ENCODE measurements around the gene FBXO7.

Gene FBXO7

DNA sequence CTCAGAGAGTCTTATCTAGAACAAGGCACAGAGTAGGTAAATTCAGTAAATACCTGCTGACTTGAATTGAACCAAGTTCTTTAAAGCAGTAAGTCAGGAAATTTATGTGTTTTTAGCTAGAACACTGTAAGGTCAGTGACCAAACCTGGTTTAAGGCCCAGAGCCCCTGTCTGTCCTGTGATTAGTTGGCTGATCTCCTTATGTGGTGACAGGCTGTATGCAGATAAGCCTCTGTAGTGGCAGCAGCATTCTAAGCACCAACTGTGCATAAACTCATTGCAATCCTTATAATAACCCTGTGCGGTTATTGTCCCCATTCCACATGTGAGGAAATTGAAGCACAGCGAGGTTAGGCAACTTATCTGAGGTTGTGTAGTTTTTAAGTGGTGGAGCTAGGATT is 40.5 kb downstream of the FBXO7 start:
- Histone ChIP-seq H2AFZ (ENCODE audit: low read depth, low read length) (no peak overlapping the region), H3K79me2 (ENCODE audit: low read length) (no peaks in the 10 kb centered on the region)

DNA sequence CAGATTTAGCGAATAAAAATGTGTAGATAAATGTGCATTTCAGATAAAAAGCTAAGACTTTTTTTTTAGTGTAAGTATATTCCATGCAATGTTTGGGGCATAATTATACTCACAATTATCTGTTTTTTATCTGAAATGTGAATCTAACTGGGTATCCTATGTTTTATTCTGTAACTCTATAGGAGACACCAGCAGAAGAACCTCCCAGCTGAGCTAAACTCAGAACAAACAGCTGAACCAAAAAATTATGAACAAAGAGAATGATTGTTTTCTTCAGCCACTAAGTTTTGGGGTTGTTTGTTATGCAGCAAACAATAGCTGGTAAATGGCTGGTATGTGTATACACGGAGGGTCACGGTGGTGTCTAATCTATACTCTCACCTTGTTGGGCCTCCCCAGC is 42.9 kb downstream of the FBXO7 start:
- H3K27me3 ChIP-seq (ENCODE audit: low read depth, low read length), result peaks cover 10% of the 10 kb centered on the region; the same call in 1 of the 2 replicates
- no peak overlapping the region for H2AFZ ChIP-seq (ENCODE audit: low read depth, low read length)
- no peaks in the 10 kb centered on the region for H4K20me1 ChIP-seq (ENCODE audit: insufficient read depth, low read length)
- H3K4me1 ChIP-seq (ENCODE audit: low read length), result no peaks in the 10 kb centered on the region
- H3K27ac ChIP-seq (ENCODE audit: low read length), result no peak overlapping the region
- H3K4me2 ChIP-seq (ENCODE audit: low read length), result no peak overlapping the region
- no peaks in the 10 kb centered on the region for H3K9me3 ChIP-seq (ENCODE audit: insufficient read depth, low read length)
- no peaks in the 10 kb centered on the region for H3K36me3 ChIP-seq (replicated peaks; ENCODE audit: low read depth, low read length)
- H3K9ac ChIP-seq (ENCODE audit: low read length), result no peak overlapping the region
- no peaks in the 10 kb centered on the region for H3K79me2 ChIP-seq (ENCODE audit: low read length)
- TF ChIP-seq, protein P1, sequence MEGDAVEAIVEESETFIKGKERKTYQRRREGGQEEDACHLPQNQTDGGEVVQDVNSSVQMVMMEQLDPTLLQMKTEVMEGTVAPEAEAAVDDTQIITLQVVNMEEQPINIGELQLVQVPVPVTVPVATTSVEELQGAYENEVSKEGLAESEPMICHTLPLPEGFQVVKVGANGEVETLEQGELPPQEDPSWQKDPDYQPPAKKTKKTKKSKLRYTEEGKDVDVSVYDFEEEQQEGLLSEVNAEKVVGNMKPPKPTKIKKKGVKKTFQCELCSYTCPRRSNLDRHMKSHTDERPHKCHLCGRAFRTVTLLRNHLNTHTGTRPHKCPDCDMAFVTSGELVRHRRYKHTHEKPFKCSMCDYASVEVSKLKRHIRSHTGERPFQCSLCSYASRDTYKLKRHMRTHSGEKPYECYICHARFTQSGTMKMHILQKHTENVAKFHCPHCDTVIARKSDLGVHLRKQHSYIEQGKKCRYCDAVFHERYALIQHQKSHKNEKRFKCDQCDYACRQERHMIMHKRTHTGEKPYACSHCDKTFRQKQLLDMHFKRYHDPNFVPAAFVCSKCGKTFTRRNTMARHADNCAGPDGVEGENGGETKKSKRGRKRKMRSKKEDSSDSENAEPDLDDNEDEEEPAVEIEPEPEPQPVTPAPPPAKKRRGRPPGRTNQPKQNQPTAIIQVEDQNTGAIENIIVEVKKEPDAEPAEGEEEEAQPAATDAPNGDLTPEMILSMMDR (IDR thresholded peaks at IDR 0.05; ENCODE audit: low read depth, low read length), result no peak
- no peak for TF ChIP-seq EZH2phosphoT487 (IDR thresholded peaks at IDR 0.05; ENCODE audit: low read depth)
- H3K4me3 ChIP-seq (ENCODE audit: low read length), result no peak overlapping the region

More for the DNA sequence above, 40.5 kb downstream of the FBXO7 start:
- no peaks in the 10 kb centered on the region for H3K27me3 ChIP-seq (ENCODE audit: low read depth, low read length)
- TF ChIP-seq EZH2phosphoT487 (IDR thresholded peaks at IDR 0.05; ENCODE audit: low read depth), result no peak
- TF ChIP-seq, protein P1 (IDR thresholded peaks at IDR 0.05; ENCODE audit: low read depth, low read length), result no peak
- H3K4me1 ChIP-seq (ENCODE audit: low read length), result no peaks in the 10 kb centered on the region
- no peak overlapping the region for H3K9ac ChIP-seq (ENCODE audit: low read length)
- H3K4me3 ChIP-seq (ENCODE audit: low read length), result no peak overlapping the region
- no peak overlapping the region for H3K4me2 ChIP-seq (ENCODE audit: low read length)
- no peaks in the 10 kb centered on the region for H3K9me3 ChIP-seq (ENCODE audit: insufficient read depth, low read length)
- H4K20me1 ChIP-seq (ENCODE audit: insufficient read depth, low read length), result no peaks in the 10 kb centered on the region
- no peak overlapping the region for H3K27ac ChIP-seq (ENCODE audit: low read length)
- H3K36me3 ChIP-seq (replicated peaks; ENCODE audit: low read depth, low read length), result no peaks in the 10 kb centered on the region

DNA sequence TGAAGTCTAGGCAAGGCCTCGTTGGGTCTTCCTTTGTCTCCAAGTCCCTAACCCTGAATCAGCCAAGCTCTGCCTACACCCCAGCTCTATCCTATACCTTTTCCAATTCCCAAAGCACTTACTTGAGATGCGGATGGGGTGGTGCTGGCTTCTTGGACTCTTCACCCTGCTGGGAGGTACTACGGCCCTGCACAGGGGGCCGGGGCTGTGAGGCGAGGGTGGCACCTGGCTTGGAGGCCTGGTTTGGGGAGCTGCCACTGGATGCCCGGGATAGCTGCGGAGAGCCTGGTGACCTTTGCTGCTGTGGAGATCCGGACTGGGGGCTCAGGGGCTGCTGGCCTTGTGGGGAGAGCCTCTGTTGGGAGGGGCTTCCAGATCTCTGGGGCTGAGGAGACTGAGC is 43.3 kb downstream of the FBXO7 start:
- no peak overlapping the region for H3K9ac ChIP-seq (ENCODE audit: low read length)
- no peaks in the 10 kb centered on the region for H3K36me3 ChIP-seq (replicated peaks; ENCODE audit: low read depth, low read length)
- H3K9me3 ChIP-seq (ENCODE audit: insufficient read depth, low read length), result no peaks in the 10 kb centered on the region
- H3K79me2 ChIP-seq (ENCODE audit: low read length), result no peaks in the 10 kb centered on the region
- H3K4me3 ChIP-seq (ENCODE audit: low read length), result no peak overlapping the region
- TF ChIP-seq EZH2phosphoT487 (IDR thresholded peaks at IDR 0.05; ENCODE audit: low read depth), result no peak
- TF ChIP-seq, protein P1 (IDR thresholded peaks at IDR 0.05; ENCODE audit: low read depth, low read length), result no peak
- no peak overlapping the region for H3K27ac ChIP-seq (ENCODE audit: low read length)
- H3K4me2 ChIP-seq (ENCODE audit: low read length), result no peak overlapping the region
- peaks cover 10% of the 10 kb centered on the region; the same call in 1 of the 2 replicates for H3K27me3 ChIP-seq (ENCODE audit: low read depth, low read length)
- no peaks in the 10 kb centered on the region for H3K4me1 ChIP-seq (ENCODE audit: low read length)
- no peak overlapping the region for H2AFZ ChIP-seq (ENCODE audit: low read depth, low read length)
- H4K20me1 ChIP-seq (ENCODE audit: insufficient read depth, low read length), result no peaks in the 10 kb centered on the region

DNA sequence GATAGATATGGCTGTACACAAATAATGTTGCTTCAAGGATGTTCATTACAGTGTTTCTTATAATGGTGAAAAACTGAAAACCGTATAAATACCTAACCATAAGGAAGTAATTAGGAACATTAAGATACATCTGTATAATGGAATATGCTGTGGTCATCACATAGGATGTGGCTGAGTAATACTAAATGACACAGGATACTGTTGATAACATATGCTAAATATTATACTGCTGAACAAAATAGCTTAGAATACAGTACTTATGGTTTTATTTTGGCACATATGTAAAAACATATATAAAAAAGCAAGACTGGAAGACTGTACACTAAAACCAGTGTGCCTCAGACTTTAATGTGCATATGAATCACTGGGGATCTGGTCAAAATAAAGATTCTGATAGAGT is 43.8 kb downstream of the FBXO7 start:
- H3K4me3 ChIP-seq (ENCODE audit: low read length), result no peak overlapping the region
- H3K9ac ChIP-seq (ENCODE audit: low read length), result no peak overlapping the region
- peaks cover 10% of the 10 kb centered on the region; the same call in 1 of the 2 replicates for H3K27me3 ChIP-seq (ENCODE audit: low read depth, low read length)
- H3K27ac ChIP-seq (ENCODE audit: low read length), result no peak overlapping the region
- H3K36me3 ChIP-seq (replicated peaks; ENCODE audit: low read depth, low read length), result no peaks in the 10 kb centered on the region
- no peaks in the 10 kb centered on the region for H3K4me1 ChIP-seq (ENCODE audit: low read length)
- TF ChIP-seq, protein P1 (IDR thresholded peaks at IDR 0.05; ENCODE audit: low read depth, low read length), result no peak
- no peak for TF ChIP-seq EZH2phosphoT487 (IDR thresholded peaks at IDR 0.05; ENCODE audit: low read depth)
- no peaks in the 10 kb centered on the region for H3K79me2 ChIP-seq (ENCODE audit: low read length)
- no peaks in the 10 kb centered on the region for H3K9me3 ChIP-seq (ENCODE audit: insufficient read depth, low read length)
- H3K4me2 ChIP-seq (ENCODE audit: low read length), result no peak overlapping the region
- no peaks in the 10 kb centered on the region for H4K20me1 ChIP-seq (ENCODE audit: insufficient read depth, low read length)
- H2AFZ ChIP-seq (ENCODE audit: low read depth, low read length), result no peak overlapping the region

Measured in OCI-LY3 (cell line).